Mucosa of descending colon (tissue), 3 donors: ENCODE results near the gene P2RX2. TPM values are rescaled to one million over a fixed set of nuclear protein-coding genes. Genes with fewer than 3 reads are reported as not detected.

Source experiments
- ATAC-seq: fragments of 200-7000 bp; cut with Tn5 transposase; one replicate; pipeline ENCODE4 v1.9.1; 2020; ENCODE audit warnings: mild to moderate bottlenecking, moderate library complexity
- DNase-seq, 3 donors: peaks; one replicate each; pipeline ENCODE4 v3.0.0-alpha.2; 2020
- H3K36me3 ChIP-seq: fragments of 200-600 bp; one replicate; pipeline ENCODE4 v1.8.0; 2021; ENCODE audit warnings: low read depth, mild to moderate bottlenecking
- H3K4me1 ChIP-seq: fragments of 200-600 bp; one replicate; pipeline ENCODE4 v1.8.0; 2021; ENCODE audit warnings: low read depth, mild to moderate bottlenecking
- H3K4me3 ChIP-seq: fragments of 200-600 bp; one replicate; pipeline ENCODE4 v1.8.0; 2021; ENCODE audit warnings: mild to moderate bottlenecking
- H3K9me3 ChIP-seq: fragments of 200-600 bp; one replicate; pipeline ENCODE4 v1.8.0; 2021; ENCODE audit warnings: mild to moderate bottlenecking
- intact Hi-C, 2 donors: fragments of 100-400 bp; cut with DNase I in 1 of 2; cut with micrococcal nuclease in 1 of 2; formaldehyde crosslinking; loops; one replicate each; pipeline versions ENCODE4 v1.11.0 to v1.11.1; 2022; cut with DNase I, micrococcal nuclease
- microRNA-seq: library from miRNA; unstranded; fragments of <30 nt; microRNA quantifications from one replicate; pipeline ENCODE4, GENCODE V29; 2019
- total RNA-seq, 3 donors: library from RNA; stranded (reverse); fragmentation: NEBNext Ultra II Directional in 2 of 3; extraction: Animal tissue kit (Norgen Biotek cat#: 25700) in 2 of 3; gene quantifications; one replicate each; pipeline versions ENCODE4 v1.2.1 to v1.2.4, GENCODE V29; 2021 to 2023
- TF ChIP-seq, protein P1 (sequence below): fragments of 200-600 bp; IDR thresholded peaks from one replicate; pipeline ENCODE4 v1.8.0; 2022; ENCODE audit warnings: antibody characterized with exemption, mild to moderate bottlenecking
- donor health status: DM: no; HTN: no; CAD: no; lungs with moderate emphysema.
- donor health status: DM: no; HTN: no; CAD: no.
- donor health status: DM: no; HTN: yes; CAD: no.

Gene P2RX2
- total RNA-seq, 3 donors from 2014 or later: 0.19 to 1.4 (median 0.32) TPM

DNA sequence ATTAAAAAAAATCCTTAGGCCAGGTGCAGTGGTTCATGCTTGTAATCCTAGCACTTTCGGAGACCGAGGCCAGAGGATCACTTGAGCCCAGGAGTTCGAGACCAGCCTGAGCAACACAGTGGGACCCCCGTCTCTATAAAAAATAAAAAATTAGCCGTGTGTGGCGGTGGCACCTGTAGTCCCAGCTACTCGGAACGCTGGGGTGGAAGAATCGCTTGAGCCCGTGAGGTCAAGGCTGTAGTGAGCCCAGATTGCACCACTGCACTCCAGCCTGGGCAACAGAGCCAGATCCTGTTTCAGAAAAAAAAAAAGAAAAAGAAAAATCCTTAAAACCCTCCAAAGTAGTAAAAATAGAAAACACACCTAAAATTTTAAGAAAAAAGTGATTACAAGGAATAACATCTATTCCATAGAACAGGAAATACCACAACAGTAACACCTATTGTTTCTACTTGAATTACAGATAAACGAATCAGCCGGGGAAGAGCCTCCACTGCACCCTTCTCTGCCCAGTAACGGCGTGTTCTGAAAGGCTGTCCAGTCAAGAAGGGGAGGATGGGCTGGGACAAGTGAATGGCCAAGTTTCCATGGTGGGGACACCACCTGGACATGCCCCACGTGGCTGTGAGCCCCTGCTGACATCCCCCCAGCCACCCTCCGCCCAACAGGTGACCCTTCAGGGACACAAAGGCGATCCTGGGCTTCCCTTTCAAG, 50.7 kb downstream of the P2RX2 start:
- Histone ChIP-seq H3K4me1 (no peaks in the 10 kb centered on the region), H3K36me3 (no peaks in the 10 kb centered on the region), H3K4me3 (no peak overlapping the region), H3K9me3 (no peaks in the 10 kb centered on the region)
- DNase-seq: no peak
- intact Hi-C loops: no loop called here
- ATAC-seq: no peak
- TF ChIP-seq, protein P1, sequence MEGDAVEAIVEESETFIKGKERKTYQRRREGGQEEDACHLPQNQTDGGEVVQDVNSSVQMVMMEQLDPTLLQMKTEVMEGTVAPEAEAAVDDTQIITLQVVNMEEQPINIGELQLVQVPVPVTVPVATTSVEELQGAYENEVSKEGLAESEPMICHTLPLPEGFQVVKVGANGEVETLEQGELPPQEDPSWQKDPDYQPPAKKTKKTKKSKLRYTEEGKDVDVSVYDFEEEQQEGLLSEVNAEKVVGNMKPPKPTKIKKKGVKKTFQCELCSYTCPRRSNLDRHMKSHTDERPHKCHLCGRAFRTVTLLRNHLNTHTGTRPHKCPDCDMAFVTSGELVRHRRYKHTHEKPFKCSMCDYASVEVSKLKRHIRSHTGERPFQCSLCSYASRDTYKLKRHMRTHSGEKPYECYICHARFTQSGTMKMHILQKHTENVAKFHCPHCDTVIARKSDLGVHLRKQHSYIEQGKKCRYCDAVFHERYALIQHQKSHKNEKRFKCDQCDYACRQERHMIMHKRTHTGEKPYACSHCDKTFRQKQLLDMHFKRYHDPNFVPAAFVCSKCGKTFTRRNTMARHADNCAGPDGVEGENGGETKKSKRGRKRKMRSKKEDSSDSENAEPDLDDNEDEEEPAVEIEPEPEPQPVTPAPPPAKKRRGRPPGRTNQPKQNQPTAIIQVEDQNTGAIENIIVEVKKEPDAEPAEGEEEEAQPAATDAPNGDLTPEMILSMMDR: no peak

Small RNAs within 50 kb of the gene (microRNA-seq; reads per million reads assigned to microRNA genes)
- 0.93 reads per million for gene MIR6763

Other genes starting within 250 kb of the P2RX2 start
- 10 to 100 TPM; 54.7 to 68.5 (median 55.6) TPM for gene FBRSL1, start 128.6 kb upstream of the P2RX2 start, total RNA-seq
- gene LRCOL1, start 8.2 kb upstream of the P2RX2 start, total RNA-seq: not detected
- gene POLE, start 68.6 kb downstream of the P2RX2 start, total RNA-seq: 10 to 100 TPM; 45.0 to 72.2 (median 55.1) TPM
- 100 to 1,000 TPM in 1 of 3 donors, 10 to 100 TPM in 2; 52.1 to 141 (median 66.3) TPM for gene PXMP2, start 68.8 kb downstream of the P2RX2 start, total RNA-seq
- 10 to 100 TPM; 25.5 to 38.9 (median 30.9) TPM for gene PGAM5, start 92.1 kb downstream of the P2RX2 start, total RNA-seq
- 10 to 100 TPM; 48.3 to 60.7 (median 52.5) TPM for gene ANKLE2, start 143.1 kb downstream of the P2RX2 start, total RNA-seq
- gene GOLGA3, start 210.1 kb downstream of the P2RX2 start, total RNA-seq: 10 to 100 TPM; 71.6 to 91.0 (median 89.6) TPM